Endothelial cell of umbilical vein (primary cell): ENCODE measurements around the gene GTF3C1. TPM values are rescaled to one million over a fixed set of nuclear protein-coding genes. Genes with fewer than 3 reads are reported as not detected.

Source experiments
- BruUV-seq: library from RNA; stranded (reverse); fragments of 400-500 nt; replicated peaks from 2 replicates; lab custom pipeline; 2021; lab: Mats Ljungman, UMichigan
- CTCF ChIA-PET: fragments of 300-600, 350-600 bp; sonication (Branson Sonifier 250); formaldehyde crosslinking; loops from one replicate; lab custom pipeline; 2021; ENCODE audit warnings: antibody characterized with exemption, inconsistent platforms; lab: Charles Lee
- POLR2A ChIA-PET: fragments of 300-600, 350-600 bp; sonication (Branson Sonifier 250); formaldehyde crosslinking; loops from one replicate; lab custom pipeline; 2021; ENCODE audit warnings: antibody characterized with exemption, inconsistent platforms; lab: Charles Lee
- DNase-seq: peaks from one replicate; pipeline ENCODE4 v3.0.0-alpha.2; 2011; ENCODE audit warnings: low read depth, low spot score
- FAIRE-seq: peaks from 2 replicates; lab custom pipeline; 2011; peaks lifted over from hg19 to GRCh38; lab: Jason Lieb, UNC
- H2AFZ ChIP-seq: 2 replicates; pipeline ENCODE4 v1.6.0; 2012; ENCODE audit warnings: low read depth, low read length, control low read depth, inconsistent platforms
- H3K27ac ChIP-seq: 2 replicates; pipeline ENCODE4 v1.5.1; 2011; ENCODE audit warnings: low read depth, mild to moderate bottlenecking, control low read depth, low read length, moderate library complexity; ENCODE audit not compliant: insufficient read depth
- H3K27me3 ChIP-seq, 2 experiments: 2 replicates each; pipeline versions ENCODE4 v1.6.0 to v1.6.1; 2011; ENCODE audit warnings: low read length in 2 of 2, mixed read lengths in 1 of 2; ENCODE audit not compliant: control insufficient read depth in 2 of 2, insufficient read depth in 2 of 2
- H3K36me3 ChIP-seq, 2 experiments: 2 replicates in 1 of 2; 3 replicates in 1 of 2; pipeline ENCODE4 v1.5.1; 2011; ENCODE audit warnings: low read length in 2 of 2, mild to moderate bottlenecking in 1 of 2, moderate library complexity in 1 of 2; ENCODE audit not compliant: control insufficient read depth in 2 of 2, insufficient read depth in 2 of 2; ENCODE audit errors: extremely low read depth in 1 of 2
- H3K4me1 ChIP-seq: 3 replicates; pipeline ENCODE4 v1.5.1; 2011; ENCODE audit warnings: mild to moderate bottlenecking, low read length; ENCODE audit not compliant: control insufficient read depth, insufficient read depth; ENCODE audit errors: extremely low read depth
- H3K4me2 ChIP-seq: 2 replicates; pipeline ENCODE4 v1.6.1; 2011; ENCODE audit warnings: low read length, control low read depth, mixed read lengths; ENCODE audit not compliant: insufficient read depth
- H3K4me3 ChIP-seq, 3 experiments: fragments of 200-600 bp in 1 of 3; sonication (generic), shearing (Covaris generic) in 1 of 3; replicated peaks in 1 of 3; 2 replicates each; pipeline ENCODE4 v1.5.1; 2011 to 2016; ENCODE audit warnings: control low read depth in 3 of 3, low read length in 3 of 3, mild to moderate bottlenecking in 2 of 3, inconsistent platforms in 1 of 3, low read depth in 1 of 3, moderate library complexity in 1 of 3; ENCODE audit not compliant: insufficient read depth in 1 of 3
- H3K79me2 ChIP-seq: 2 replicates; pipeline ENCODE4 v1.6.0; 2012; ENCODE audit warnings: low read length, inconsistent platforms; ENCODE audit not compliant: control insufficient read depth, insufficient read depth
- H3K9ac ChIP-seq: replicated peaks from 2 replicates; pipeline ENCODE3; 2011; ENCODE audit warnings: low read length, control low read depth; ENCODE audit not compliant: insufficient read depth; ENCODE audit errors: extremely low read depth
- H3K9me1 ChIP-seq: replicated peaks from 3 replicates; pipeline ENCODE4 v1.6.0; 2011; ENCODE audit warnings: mild to moderate bottlenecking, low read length; ENCODE audit not compliant: control insufficient read depth, insufficient read depth; ENCODE audit errors: extremely low read depth
- H3K9me3 ChIP-seq: replicated peaks from 2 replicates; pipeline ENCODE4 v1.5.1; 2012; ENCODE audit warnings: low read length, inconsistent platforms; ENCODE audit not compliant: control insufficient read depth, insufficient read depth
- H4K20me1 ChIP-seq: replicated peaks from 2 replicates; pipeline ENCODE3; 2011; ENCODE audit warnings: mild to moderate bottlenecking, low read length; ENCODE audit not compliant: control insufficient read depth, insufficient read depth; ENCODE audit errors: extremely low read depth
- CTCF ChIP-seq, 2 donors: IDR thresholded peaks; 1 replicate in 1 of 2; 2 replicates in 1 of 2; pipeline ENCODE4 v1.5.1; 2011; ENCODE audit warnings: low read length in 2 of 2, mild to moderate bottlenecking in 2 of 2, moderate library complexity in 2 of 2, control low read depth in 1 of 2, inconsistent platforms in 1 of 2, low read depth in 1 of 2; ENCODE audit not compliant: insufficient read depth in 1 of 2; ENCODE audit errors: extremely low read depth in 1 of 2
- EZH2 ChIP-seq: IDR thresholded peaks from 2 replicates; pipeline ENCODE4 v1.6.1; 2012; ENCODE audit warnings: borderline replicate concordance, low read depth, mild to moderate bottlenecking, moderate library complexity, low read length, inconsistent platforms; ENCODE audit not compliant: severe bottlenecking
- FOS ChIP-seq: IDR thresholded peaks from 2 replicates; pipeline ENCODE4 v1.6.1; 2011; ENCODE audit warnings: mild to moderate bottlenecking, low read length, moderate library complexity, borderline replicate concordance; ENCODE audit not compliant: insufficient read depth
- GATA2 ChIP-seq: IDR thresholded peaks from 2 replicates; pipeline ENCODE4 v1.7.0; 2011; ENCODE audit warnings: low read depth, mild to moderate bottlenecking, moderate library complexity, mixed read lengths, low read length; ENCODE audit not compliant: insufficient read length, insufficient read depth
- JUN ChIP-seq: IDR thresholded peaks from 2 replicates; pipeline ENCODE4 v1.6.1; 2011; ENCODE audit warnings: borderline replicate concordance, low read depth; ENCODE audit not compliant: insufficient read length, insufficient read depth
- MAX ChIP-seq: IDR thresholded peaks from 2 replicates; pipeline ENCODE4 v1.6.1; 2011; ENCODE audit not compliant: insufficient read depth, insufficient read length
- MYC ChIP-seq: IDR thresholded peaks from one replicate; pipeline ENCODE4 v1.6.1; 2011; ENCODE audit warnings: mild to moderate bottlenecking, low read depth, low read length
- POLR2A ChIP-seq: IDR thresholded peaks from 2 replicates; pipeline ENCODE4 v1.6.1; 2012; ENCODE audit warnings: low read depth, mild to moderate bottlenecking, control low read depth, low read length
- POLR2AphosphoS5 ChIP-seq: IDR thresholded peaks from 2 replicates; pipeline ENCODE4 v1.6.1; 2012; ENCODE audit warnings: low read depth, mild to moderate bottlenecking, control low read depth, low read length, moderate library complexity; ENCODE audit not compliant: insufficient read depth
- dilution Hi-C: fragments of 300-500 bp; cut with MboI; formaldehyde crosslinking; loops from one replicate; pipeline ENCODE4 v1.15.0; 2019; ENCODE audit warnings: low sequenced_read_pairs; ENCODE audit not compliant: extremely low pct_ligation_motif_present
- intact Hi-C: fragments of 100-400 bp; cut with micrococcal nuclease; formaldehyde crosslinking; loops from one replicate; pipeline ENCODE4 v1.10.0; 2022
- polyA plus RNA-seq, 4 experiments: library from polyadenylated mRNA; depleted of rRNA in 3 of 4; stranded (reverse) in 3 of 4; unstranded in 1 of 4; fragments of >200 nt; gene quantifications; 2 replicates each; pipeline versions ENCODE4 v1.2.1 to v1.2.3, GENCODE V29; 2011 to 2012; ENCODE audit warnings: missing spikeins in 1 of 4
- total RNA-seq: library from RNA; stranded (reverse); gene quantifications from 2 replicates; pipeline ENCODE4 v1.2.3, GENCODE V29; 2021

Gene GTF3C1
- total and polyA plus RNA-seq, 2 donors (not counting 3 experiments of a cell fraction or from before 2014, with no cell fraction given), result 58.1 to 86.1 TPM

- DNase-seq (no peak), FAIRE-seq (no peak)
- no peaks in the 10 kb centered on the region for H3K9me3 ChIP-seq
- H2AFZ ChIP-seq, result no peak overlapping the region
- H3K9ac ChIP-seq, result no peak overlapping the region
- dilution Hi-C loops (no loop called here), intact Hi-C loops (no loop called here)
- H3K4me3 ChIP-seq, result no peak overlapping the region
- no peaks in the 10 kb centered on the region for H3K4me1 ChIP-seq
- no peak overlapping the region for H3K27ac ChIP-seq
- POLR2A ChIA-PET, result no interaction called here
- H3K4me2 ChIP-seq, result no peak overlapping the region
- CTCF ChIA-PET, result interaction anchor here (1.2 kb wide), 1 partner anchor 475 kb away, joined by 4 read pairs; no protein-coding TSS in a partner anchor
- H3K27me3 ChIP-seq, result no peaks in the 10 kb centered on the region
- no TSS peak for BruUV-seq
- H3K79me2 ChIP-seq, result no peaks in the 10 kb centered on the region
- TF ChIP-seq JUN (no peak), MAX (no peak), EZH2 (no peak), MYC (no peak), POLR2AphosphoS5 (no peak)
- H3K36me3 ChIP-seq, result peaks cover 0 to 3% of the 10 kb centered on the region in 2 experiments
- no peaks in the 10 kb centered on the region for H3K9me1 ChIP-seq
- H4K20me1 ChIP-seq, result no peaks in the 10 kb centered on the region
Observed at GRCh38 chr16:27595993-27596392, 46.3 kb upstream of the GTF3C1 start.

GRCh38 chr16:27595475-27595874, 45.8 kb upstream of the GTF3C1 start:
- Histone ChIP-seq H3K4me1 (no peaks in the 10 kb centered on the region), H3K4me2 (no peak overlapping the region), H3K79me2 (no peaks in the 10 kb centered on the region), H3K9me3 (no peaks in the 10 kb centered on the region), H3K4me3 (no peak overlapping the region), H3K9ac (no peak overlapping the region), H2AFZ (no peak overlapping the region), H3K27me3 (no peaks in the 10 kb centered on the region), H3K36me3 (peaks cover 0 to 3% of the 10 kb centered on the region in 2 experiments), H3K27ac (no peak overlapping the region), H4K20me1 (no peaks in the 10 kb centered on the region), H3K9me1 (no peaks in the 10 kb centered on the region)
- BruUV-seq, result no TSS peak
- dilution Hi-C loops (no loop called here), intact Hi-C loops (no loop called here)
- POLR2A ChIA-PET, result no interaction called here
- no peak for TF ChIP-seq MAX
- no peak for TF ChIP-seq CTCF (IDR thresholded peaks at IDR 0.05; ENCODE audit: extremely low read depth in 1 of 2, insufficient read depth in 1 of 2, low read depth in 1 of 2, low read length in 2 of 2)
- TF ChIP-seq FOS, result no peak
- no peak for TF ChIP-seq POLR2A
- no peak for TF ChIP-seq GATA2
- no peak for TF ChIP-seq EZH2
- TF ChIP-seq JUN, result no peak
- TF ChIP-seq POLR2AphosphoS5, result no peak
- FAIRE-seq (no peak), DNase-seq (no peak)
- CTCF ChIA-PET, result no interaction called here
